ENCODE results near the gene ZNF878.

GRCh38 chr19:12052091-12052496 is 667 bp downstream of the ZNF878 start:
- TF ChIP-seq EZH2phosphoT487 (IDR thresholded peaks at IDR 0.05; ENCODE audit: borderline replicate concordance) (no peak), SIN3A (IDR thresholded peaks at IDR 0.05; ENCODE audit: low read depth) (no peak), CTCF (IDR thresholded peaks at IDR 0.05 in 2 of 3, conservative IDR thresholded peaks at IDR 0.05 in 1 of 3; ENCODE audit: borderline replicate concordance in 1 of 3, insufficient read depth in 1 of 3, low read depth in 2 of 3, low read length in 2 of 3) (no peak)

Data from HCT116 (cell line).